GM23248 (cell line): ENCODE results near the gene ZHX3. TPM values are rescaled to one million over a fixed set of nuclear protein-coding genes. Genes with fewer than 3 reads are reported as not detected.

Source experiments
- DNase-seq: peaks from one replicate; pipeline ENCODE4 v3.0.0-alpha.2; 2015
- H2AFZ ChIP-seq: fragments of 200-600 bp; sonication (generic); 2 replicates; pipeline ENCODE4 v1.6.1; 2016; ENCODE audit warnings: antibody characterized with exemption
- H3F3A ChIP-seq: fragments of 200-600 bp; sonication (generic); 2 replicates; pipeline ENCODE4 v1.6.1; 2016; ENCODE audit warnings: mild to moderate bottlenecking, antibody characterized with exemption, mixed run types; ENCODE audit not compliant: insufficient read depth
- H3K27ac ChIP-seq: fragments of 200-600 bp; sonication (generic); 2 replicates; pipeline ENCODE4 v1.5.1; 2016; ENCODE audit warnings: mild to moderate bottlenecking
- H3K27me3 ChIP-seq: fragments of 200-600 bp; sonication (generic); replicated peaks from 2 replicates; pipeline ENCODE4 v1.6.1; 2016; ENCODE audit warnings: mild to moderate bottlenecking; ENCODE audit not compliant: insufficient read depth
- H3K36me3 ChIP-seq: fragments of 200-600 bp; sonication (generic); 2 replicates; pipeline ENCODE4 v1.6.1; 2016; ENCODE audit warnings: low read depth, mild to moderate bottlenecking
- H3K4me1 ChIP-seq: fragments of 200-600 bp; sonication (generic); 2 replicates; pipeline ENCODE4 v1.6.1; 2016; ENCODE audit warnings: mild to moderate bottlenecking; ENCODE audit not compliant: insufficient read depth
- H3K4me2 ChIP-seq: fragments of 200-600 bp; sonication (generic); one replicate; pipeline ENCODE4 v1.6.1; 2016; ENCODE audit warnings: mild to moderate bottlenecking; ENCODE audit not compliant: unreplicated experiment
- H3K4me3 ChIP-seq: fragments of 200-600 bp; sonication (generic); 2 replicates; pipeline ENCODE4 v1.5.1; 2016; ENCODE audit warnings: mild to moderate bottlenecking
- H3K79me2 ChIP-seq: fragments of 200-600 bp; sonication (generic); 2 replicates; pipeline ENCODE4 v1.6.1; 2016; ENCODE audit warnings: mild to moderate bottlenecking; ENCODE audit not compliant: insufficient read depth
- H3K9ac ChIP-seq: fragments of 200-600 bp; sonication (generic); 2 replicates; pipeline ENCODE4 v1.6.1; 2016; ENCODE audit warnings: mild to moderate bottlenecking
- H3K9me2 ChIP-seq: fragments of 200-600 bp; sonication (generic); 2 replicates; pipeline ENCODE4 v1.6.1; 2016; ENCODE audit warnings: mixed run types, mild to moderate bottlenecking, moderate library complexity; ENCODE audit not compliant: insufficient read depth
- H3K9me3 ChIP-seq: fragments of 200-600 bp; sonication (generic); one replicate; pipeline ENCODE4 v1.6.1; 2017; ENCODE audit warnings: low read depth
- H4K20me1 ChIP-seq: fragments of 200-600 bp; sonication (generic); 2 replicates; pipeline ENCODE4 v1.6.0; 2016; ENCODE audit not compliant: insufficient read depth
- EZH2 ChIP-seq: fragments of 200-600 bp; sonication (generic); IDR thresholded peaks from 2 replicates; pipeline ENCODE4 v1.6.1; 2018; ENCODE audit warnings: antibody characterized with exemption, mild to moderate bottlenecking; ENCODE audit not compliant: insufficient read depth, poor library complexity, severe bottlenecking
- EZH2phosphoT487 ChIP-seq: fragments of 200-600 bp; sonication (generic); IDR thresholded peaks from 2 replicates; pipeline ENCODE4 v1.6.1; 2018; ENCODE audit warnings: antibody characterized with exemption, moderate library complexity, mild to moderate bottlenecking, low read depth; ENCODE audit not compliant: insufficient read depth
- WGBS, 2 experiments: methylation state at CpG; one replicate each; pipeline ENCODE4 v1.1.6; 2015 to 2017; ENCODE audit warnings: low lambda C conversion rate in 2 of 2, low coverage in 1 of 2; ENCODE audit errors: missing lambda C conversion rate in 2 of 2; 5-methylcytosine and 5-hydroxymethylcytosine counted together
- in situ Hi-C: fragments of 300-500 bp; cut with MboI; formaldehyde crosslinking; loops from 2 replicates; pipeline ENCODE4 v1.15.0; 2020
- polyA plus RNA-seq: library from polyadenylated mRNA; unstranded; fragments of >200 nt; fragmentation: Nextera tagmentation; extraction: Ambion mirVana; gene quantifications from 2 replicates; pipeline ENCODE4 v1.2.1, GENCODE V29; 2016
- total RNA-seq: library from RNA; depleted of rRNA; stranded (reverse); fragments of >200 nt; shearing (Covaris generic); gene quantifications from 2 replicates; pipeline ENCODE4 v1.2.3, GENCODE V29; 2014

Gene ZHX3
- total and polyA plus RNA-seq, 2 experiments from 2014 or later = 9.8 to 38.5 TPM

DNA sequence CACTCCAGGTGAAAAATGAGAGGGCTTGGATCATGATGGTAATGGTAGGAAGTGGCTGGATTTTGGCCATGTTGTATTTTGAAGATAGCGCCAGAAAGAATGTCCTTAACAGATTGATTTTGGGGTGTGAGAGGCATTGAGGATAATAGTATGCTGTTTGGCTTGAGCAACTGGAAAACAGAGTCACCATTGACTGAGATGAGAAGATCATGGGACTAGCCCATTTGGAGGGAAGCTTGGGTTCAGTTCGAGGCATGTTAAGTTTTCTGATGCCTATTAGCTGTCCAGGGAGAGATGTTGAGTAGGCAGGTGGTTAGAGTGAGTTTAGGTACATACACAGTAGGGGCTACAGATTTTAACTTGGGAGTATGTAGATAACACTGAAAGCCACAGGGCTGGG lies 156.8 kb downstream of the ZHX3 start:
- peaks cover 29% of the 10 kb centered on the region for H3K79me2 ChIP-seq
- H3F3A ChIP-seq = no peaks in the 10 kb centered on the region
- H3K9me2 ChIP-seq = no peaks in the 10 kb centered on the region
- TF ChIP-seq EZH2phosphoT487 (no peak), EZH2 (no peak)
- H3K4me3 ChIP-seq = no peak overlapping the region
- in situ Hi-C loops = no loop called here
- no peak overlapping the region for H3K4me2 ChIP-seq
- WGBS, 2 experiments = 95 to 100% methylated on average over 2 of the region's 2 CpGs
- H3K4me1 ChIP-seq = no peaks in the 10 kb centered on the region
- H3K36me3 ChIP-seq = no peaks in the 10 kb centered on the region; the same call in 1 of the 2 replicates
- H3K27ac ChIP-seq = no peak overlapping the region
- no peaks in the 10 kb centered on the region for H3K27me3 ChIP-seq
- H3K9me3 ChIP-seq = no peaks in the 10 kb centered on the region
- no peak overlapping the region for H3K9ac ChIP-seq
- DNase-seq = no peak
- H4K20me1 ChIP-seq = no peaks in the 10 kb centered on the region; the same call in 1 of the 2 replicates
- H2AFZ ChIP-seq = no peak overlapping the region

DNA sequence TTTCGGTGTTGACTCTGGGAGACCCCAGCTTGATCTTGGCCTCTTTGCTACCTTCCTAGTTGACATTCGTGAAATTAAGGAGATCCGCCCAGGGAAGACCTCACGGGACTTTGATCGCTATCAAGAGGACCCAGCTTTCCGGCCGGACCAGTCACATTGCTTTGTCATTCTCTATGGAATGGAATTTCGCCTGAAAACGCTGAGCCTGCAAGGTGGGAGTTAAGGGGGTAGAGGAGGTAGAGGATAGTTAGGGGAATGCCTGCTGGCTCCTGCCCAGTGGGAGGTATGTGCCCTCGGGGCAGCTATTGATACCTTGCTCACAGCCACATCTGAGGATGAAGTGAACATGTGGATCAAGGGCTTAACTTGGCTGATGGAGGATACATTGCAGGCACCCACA lies 158.0 kb downstream of the ZHX3 start:
- H4K20me1 ChIP-seq = no peaks in the 10 kb centered on the region; the same call in 1 of the 2 replicates
- H3K9me2 ChIP-seq = no peaks in the 10 kb centered on the region
- no peak overlapping the region for H3K9ac ChIP-seq
- H3F3A ChIP-seq = no peaks in the 10 kb centered on the region
- no peak overlapping the region for H3K4me3 ChIP-seq
- no peak for DNase-seq
- no peaks in the 10 kb centered on the region for H3K9me3 ChIP-seq
- 90 to 93% methylated on average over 10 of the region's 10 CpGs for WGBS, 2 experiments
- no peaks in the 10 kb centered on the region for H3K27me3 ChIP-seq
- TF ChIP-seq EZH2 = no peak
- TF ChIP-seq EZH2phosphoT487 = no peak
- H3K36me3 ChIP-seq = no peaks in the 10 kb centered on the region; the same call in 1 of the 2 replicates
- no peak overlapping the region for H2AFZ ChIP-seq
- no peak overlapping the region for H3K27ac ChIP-seq
- no peak overlapping the region for H3K4me2 ChIP-seq
- H3K4me1 ChIP-seq = no peaks in the 10 kb centered on the region
- in situ Hi-C loops = no loop called here
- H3K79me2 ChIP-seq = peaks cover 41% of the 10 kb centered on the region

DNA sequence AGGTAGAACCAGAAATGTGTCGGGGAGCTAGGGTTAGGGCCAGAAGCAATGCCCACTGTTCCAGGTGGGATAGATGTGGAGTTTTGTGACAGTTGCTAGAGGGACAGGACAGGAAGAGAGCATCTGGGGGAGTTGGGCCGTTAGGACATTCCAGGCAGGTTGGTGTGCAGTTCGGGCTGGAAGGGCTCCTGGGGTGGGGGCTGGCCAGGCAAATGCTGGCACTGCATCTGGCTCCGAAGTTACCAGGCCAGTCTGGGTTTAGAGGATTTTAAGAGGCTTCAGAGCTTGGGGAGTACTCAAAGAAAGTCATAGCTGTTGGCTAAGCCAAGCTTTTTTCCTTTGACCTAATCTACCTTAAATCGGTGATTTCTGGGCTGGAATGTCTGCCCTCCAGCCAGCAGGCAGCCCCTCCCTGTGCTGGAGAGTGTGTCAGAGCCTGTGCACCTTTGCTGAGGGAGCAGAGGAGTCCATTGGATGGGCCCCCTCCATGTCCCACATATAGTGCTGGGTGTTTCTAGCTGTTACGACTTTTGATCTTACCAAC lies 159.4 kb downstream of the ZHX3 start:
- Histone ChIP-seq H3K27ac (no peak overlapping the region), H4K20me1 (no peaks in the 10 kb centered on the region; the same call in 1 of the 2 replicates)
- WGBS, 2 experiments = 90 to 94% methylated on average over 6 of the region's 6 CpGs

GRCh38 chr20:41155261-41155660 lies 162.3 kb downstream of the ZHX3 start:
- Histone ChIP-seq H3K9me2 (no peaks in the 10 kb centered on the region), H3F3A (no peaks in the 10 kb centered on the region), H3K4me2 (no peak overlapping the region), H3K27ac (no peak overlapping the region), H3K4me1 (0 out of 2 replicates have a peak, but pooled peaks cover 7% of the 10 kb centered on the region), H3K79me2 (peaks cover 83% of the 10 kb centered on the region), H4K20me1 (no peaks in the 10 kb centered on the region; the same call in 1 of the 2 replicates), H3K27me3 (no peaks in the 10 kb centered on the region), H3K9ac (no peak overlapping the region), H2AFZ (no peak overlapping the region), H3K4me3 (no peak overlapping the region), H3K9me3 (no peaks in the 10 kb centered on the region), H3K36me3 (no peaks in the 10 kb centered on the region)
- WGBS, 2 experiments = 89 to 93% methylated on average over 7 of the region's 7 CpGs
- in situ Hi-C loops = no loop called here
- no peak for DNase-seq
- TF ChIP-seq EZH2 (no peak), EZH2phosphoT487 (no peak)

More for the DNA sequence above, 159.4 kb downstream of the ZHX3 start:
- no peaks in the 10 kb centered on the region for H3K36me3 ChIP-seq
- H3K9me3 ChIP-seq = no peaks in the 10 kb centered on the region
- H2AFZ ChIP-seq = no peak overlapping the region
- H3F3A ChIP-seq = no peaks in the 10 kb centered on the region
- H3K4me2 ChIP-seq = no peak overlapping the region
- no peaks in the 10 kb centered on the region for H3K9me2 ChIP-seq
- H3K27me3 ChIP-seq = no peaks in the 10 kb centered on the region
- TF ChIP-seq EZH2phosphoT487 (no peak), EZH2 (no peak)
- H3K4me1 ChIP-seq = no peaks in the 10 kb centered on the region
- H3K9ac ChIP-seq = no peak overlapping the region
- DNase-seq = no peak
- in situ Hi-C loops = no loop called here
- H3K4me3 ChIP-seq = no peak overlapping the region
- peaks cover 54% of the 10 kb centered on the region for H3K79me2 ChIP-seq
